Transverse colon (tissue), 4 donors: ENCODE results near the gene RSPH3.

Source experiments
- EP300 ChIP-seq: sonication (generic); formaldehyde crosslinking; IDR thresholded peaks from one replicate; pipeline ENCODE4 v1.6.1; 2017; ENCODE audit warnings: antibody characterized with exemption, low read depth
- POLR2A ChIP-seq: fragments of 450-650 bp; IDR thresholded peaks from one replicate; pipeline ENCODE4 v1.6.1; 2016; ENCODE audit warnings: antibody characterized with exemption, mild to moderate bottlenecking, moderate library complexity
- POLR2AphosphoS5 ChIP-seq, 3 donors: sonication (generic); formaldehyde crosslinking; IDR thresholded peaks; one replicate each; pipeline ENCODE4 v1.6.1; 2016; ENCODE audit warnings: antibody characterized with exemption in 3 of 3
- TF ChIP-seq, protein P1 (sequence below), 5 experiments: fragments of 200-600 bp in 3 of 5; fragments of 450-650 bp in 2 of 5; sonication (generic) in 3 of 5; IDR thresholded peaks; 1 replicate in 2 of 5; 2 replicates in 3 of 5; pipeline ENCODE4 v1.5.1; 2016 to 2017; ENCODE audit warnings: antibody characterized with exemption in 5 of 5, inconsistent platforms in 3 of 5, mild to moderate bottlenecking in 2 of 5, moderate library complexity in 1 of 5

DNA sequence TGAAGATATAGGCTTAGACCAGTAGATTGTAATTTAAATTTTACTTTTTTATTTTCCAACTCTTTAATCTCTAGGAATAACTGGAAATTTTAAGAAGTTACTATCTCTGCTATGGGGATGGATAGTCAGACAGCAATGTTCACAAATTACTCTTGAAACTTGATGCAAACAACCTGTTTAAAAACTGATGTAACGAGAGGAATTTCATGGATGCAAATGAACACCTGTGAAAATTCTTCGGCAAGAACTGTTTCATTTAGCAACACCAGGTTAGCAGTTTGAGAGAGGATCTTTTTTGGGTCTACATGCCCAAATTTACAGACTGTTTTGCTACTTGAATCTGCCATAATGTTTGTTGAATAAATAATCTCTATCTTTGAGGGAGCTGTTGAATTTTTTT, 20.0 kb upstream of the RSPH3 start:
- TF ChIP-seq, protein P1, sequence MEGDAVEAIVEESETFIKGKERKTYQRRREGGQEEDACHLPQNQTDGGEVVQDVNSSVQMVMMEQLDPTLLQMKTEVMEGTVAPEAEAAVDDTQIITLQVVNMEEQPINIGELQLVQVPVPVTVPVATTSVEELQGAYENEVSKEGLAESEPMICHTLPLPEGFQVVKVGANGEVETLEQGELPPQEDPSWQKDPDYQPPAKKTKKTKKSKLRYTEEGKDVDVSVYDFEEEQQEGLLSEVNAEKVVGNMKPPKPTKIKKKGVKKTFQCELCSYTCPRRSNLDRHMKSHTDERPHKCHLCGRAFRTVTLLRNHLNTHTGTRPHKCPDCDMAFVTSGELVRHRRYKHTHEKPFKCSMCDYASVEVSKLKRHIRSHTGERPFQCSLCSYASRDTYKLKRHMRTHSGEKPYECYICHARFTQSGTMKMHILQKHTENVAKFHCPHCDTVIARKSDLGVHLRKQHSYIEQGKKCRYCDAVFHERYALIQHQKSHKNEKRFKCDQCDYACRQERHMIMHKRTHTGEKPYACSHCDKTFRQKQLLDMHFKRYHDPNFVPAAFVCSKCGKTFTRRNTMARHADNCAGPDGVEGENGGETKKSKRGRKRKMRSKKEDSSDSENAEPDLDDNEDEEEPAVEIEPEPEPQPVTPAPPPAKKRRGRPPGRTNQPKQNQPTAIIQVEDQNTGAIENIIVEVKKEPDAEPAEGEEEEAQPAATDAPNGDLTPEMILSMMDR (IDR thresholded peaks at IDR 0.05) = no peak
- no peak for TF ChIP-seq POLR2A
- TF ChIP-seq POLR2AphosphoS5 (IDR thresholded peaks at IDR 0.05) = no peak
- no peak for TF ChIP-seq EP300
